Trophoblast cell (in vitro differentiated cells and primary cell): ENCODE measurements around the gene VEGFC.

ENCODE experiments used
- DNase-seq, 2 donors: peaks; one replicate each; pipeline ENCODE4 v3.0.0-alpha.2; 2016
- H2AFZ ChIP-seq: 2 replicates; pipeline ENCODE4 v1.6.1; 2013; ENCODE audit warnings: low read length, moderate library complexity, mild to moderate bottlenecking; ENCODE audit not compliant: insufficient read depth, poor library complexity
- H2AK5ac ChIP-seq: 2 replicates; pipeline ENCODE4 v1.6.1; 2013; ENCODE audit warnings: mild to moderate bottlenecking, low read length
- H2BK120ac ChIP-seq: 2 replicates; pipeline ENCODE4 v1.6.1; 2013; ENCODE audit warnings: low read length, mild to moderate bottlenecking, moderate library complexity; ENCODE audit not compliant: insufficient read depth, poor library complexity
- H2BK12ac ChIP-seq: 2 replicates; pipeline ENCODE4 v1.6.1; 2013; ENCODE audit warnings: mild to moderate bottlenecking, low read length, moderate library complexity
- H2BK5ac ChIP-seq: 2 replicates; pipeline ENCODE4 v1.6.1; 2013; ENCODE audit warnings: low read length, low read depth, moderate library complexity, mild to moderate bottlenecking; ENCODE audit not compliant: poor library complexity
- H3K14ac ChIP-seq: 2 replicates; pipeline ENCODE4 v1.6.1; 2013; ENCODE audit warnings: mild to moderate bottlenecking, low read length
- H3K18ac ChIP-seq: 2 replicates; pipeline ENCODE4 v1.6.1; 2013; ENCODE audit warnings: mild to moderate bottlenecking, low read length
- H3K23ac ChIP-seq: 2 replicates; pipeline ENCODE4 v1.6.1; 2013; ENCODE audit warnings: low read length
- H3K27ac ChIP-seq: 2 replicates; pipeline ENCODE4 v1.5.1; 2013; ENCODE audit warnings: low read depth, mild to moderate bottlenecking, inconsistent platforms, low read length, moderate library complexity
- H3K27me3 ChIP-seq: 2 replicates; pipeline ENCODE4 v1.6.1; 2013; ENCODE audit warnings: inconsistent platforms, mild to moderate bottlenecking, low read length, moderate library complexity; ENCODE audit not compliant: insufficient read depth
- H3K36me3 ChIP-seq, 2 experiments: 1 replicate in 1 of 2; 2 replicates in 1 of 2; pipeline ENCODE4 v1.6.1; 2013; ENCODE audit warnings: low read length in 2 of 2, mild to moderate bottlenecking in 2 of 2, moderate library complexity in 1 of 2; ENCODE audit not compliant: insufficient read depth in 2 of 2, control insufficient read depth in 1 of 2
- H3K4ac ChIP-seq: 2 replicates; pipeline ENCODE4 v1.6.1; 2013; ENCODE audit warnings: low read depth, mild to moderate bottlenecking, low read length, moderate library complexity
- H3K4me1 ChIP-seq, 2 experiments: 1 replicate in 1 of 2; 2 replicates in 1 of 2; pipeline ENCODE4 v1.6.1; 2013; ENCODE audit warnings: low read length in 2 of 2, mild to moderate bottlenecking in 2 of 2, moderate library complexity in 1 of 2; ENCODE audit not compliant: insufficient read depth in 2 of 2, control insufficient read depth in 1 of 2
- H3K4me2 ChIP-seq: 2 replicates; pipeline ENCODE4 v1.6.1; 2013; ENCODE audit warnings: inconsistent platforms, mild to moderate bottlenecking, low read length, moderate library complexity
- H3K4me3 ChIP-seq: 2 replicates; pipeline ENCODE4 v1.5.1; 2013; ENCODE audit warnings: mild to moderate bottlenecking, low read depth, low read length, inconsistent platforms
- H3K79me1 ChIP-seq: one replicate; pipeline ENCODE4 v1.6.1; 2013; ENCODE audit warnings: low read length
- H3K79me2 ChIP-seq: 2 replicates; pipeline ENCODE4 v1.6.1; 2013; ENCODE audit warnings: low read length, mild to moderate bottlenecking; ENCODE audit not compliant: control insufficient read depth, insufficient read depth, poor library complexity
- H3K9ac ChIP-seq: 2 replicates; pipeline ENCODE4 v1.6.1; 2013; ENCODE audit warnings: mild to moderate bottlenecking, low read length
- H3K9me3 ChIP-seq: 2 replicates; pipeline ENCODE4 v1.6.1; 2013; ENCODE audit warnings: low read depth, mild to moderate bottlenecking, control low read depth, inconsistent platforms, low read length; ENCODE audit not compliant: insufficient read depth
- H4K12ac ChIP-seq: 2 replicates; pipeline ENCODE4 v1.6.1; 2013; ENCODE audit warnings: low read depth, mild to moderate bottlenecking, low read length, moderate library complexity
- H4K8ac ChIP-seq: 2 replicates; pipeline ENCODE4 v1.6.1; 2013; ENCODE audit warnings: low read depth, mild to moderate bottlenecking, low read length, moderate library complexity
- H4K91ac ChIP-seq: one replicate; pipeline ENCODE4 v1.6.1; 2013; ENCODE audit warnings: low read depth, mild to moderate bottlenecking, low read length, moderate library complexity
- WGBS: extraction: QIAGEN DNeasy Blood & Tissue Kit; methylation state at CpG from one replicate; pipeline ENCODE4 v1.1.7; 2013; ENCODE audit warnings: missing lambda C conversion rate; ENCODE audit not compliant: insufficient read length, insufficient coverage; ENCODE audit errors: extremely low coverage; 5-methylcytosine and 5-hydroxymethylcytosine counted together

Gene VEGFC

DNA sequence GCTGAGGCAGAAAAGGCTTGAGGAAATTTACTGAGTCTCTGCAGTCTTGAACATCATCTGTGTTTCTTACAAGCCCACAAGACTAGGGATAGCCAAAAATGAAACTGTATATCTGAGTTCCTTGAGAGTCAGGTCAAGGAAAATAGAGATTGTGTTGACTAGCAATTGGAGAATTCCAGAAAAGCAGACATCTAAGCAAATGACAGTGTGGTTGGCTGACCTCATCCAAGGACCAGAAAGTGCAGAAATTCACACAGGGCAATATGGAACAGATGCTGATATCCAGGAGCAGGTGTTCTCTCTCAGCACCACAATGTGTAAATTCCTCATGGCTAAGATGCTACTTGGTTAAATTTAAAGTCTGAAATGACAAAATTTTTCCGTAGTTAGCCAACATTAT, 146.4 kb downstream of the VEGFC start:
- no peak overlapping the region for H2AK5ac ChIP-seq
- H3K9ac ChIP-seq, result no peak overlapping the region
- no peak overlapping the region for H4K8ac ChIP-seq
- no peaks in the 10 kb centered on the region for H3K79me2 ChIP-seq
- no peak overlapping the region for H3K27ac ChIP-seq
- H3K18ac ChIP-seq, result no peak overlapping the region
- H3K9me3 ChIP-seq, result no peaks in the 10 kb centered on the region
- no peak overlapping the region for H2BK120ac ChIP-seq
- no peak overlapping the region for H2BK12ac ChIP-seq
- no peak overlapping the region for H4K12ac ChIP-seq
- WGBS, result no CpG with 5 or more reads among the region's 1 CpG
- H2BK5ac ChIP-seq, result no peak overlapping the region
- DNase-seq, result no peak
- no peak overlapping the region for H3K4me2 ChIP-seq
- H3K4ac ChIP-seq, result no peak overlapping the region
- no peak overlapping the region for H3K23ac ChIP-seq
- H3K4me3 ChIP-seq, result no peak overlapping the region
- no peaks in the 10 kb centered on the region for H3K27me3 ChIP-seq
- H3K14ac ChIP-seq, result no peak overlapping the region
- H3K36me3 ChIP-seq, result no peaks in the 10 kb centered on the region
- H3K79me1 ChIP-seq, result no peaks in the 10 kb centered on the region
- H2AFZ ChIP-seq, result no peak overlapping the region
- H4K91ac ChIP-seq, result no peak overlapping the region
- no peaks in the 10 kb centered on the region for H3K4me1 ChIP-seq

GRCh38 chr4:176645246-176645960, 147.3 kb downstream of the VEGFC start:
- no peaks in the 10 kb centered on the region for H3K4me1 ChIP-seq

DNA sequence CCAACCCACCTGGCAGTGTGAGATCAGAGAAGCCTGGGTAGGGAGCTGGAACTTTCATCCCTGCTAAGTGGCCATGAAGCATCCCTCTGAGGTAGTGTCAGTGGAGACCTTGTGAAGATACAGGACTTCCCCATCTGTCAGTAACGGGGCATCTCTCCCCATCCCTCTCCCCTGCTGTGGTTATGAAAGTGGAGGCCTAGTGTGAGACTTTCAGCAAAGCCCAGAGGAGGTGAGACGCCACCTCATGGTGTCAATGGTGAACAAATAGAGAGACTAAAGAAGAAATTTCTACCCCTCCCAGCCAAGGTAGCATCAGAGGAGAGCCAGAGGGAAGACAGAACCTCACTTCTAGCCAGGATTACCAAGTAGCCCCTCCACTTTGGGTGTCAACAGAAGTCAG, 150.2 kb downstream of the VEGFC start:
- no peaks in the 10 kb centered on the region for H3K4me1 ChIP-seq
- no peak overlapping the region for H4K91ac ChIP-seq
- H3K4me2 ChIP-seq, result no peak overlapping the region
- H3K27ac ChIP-seq, result no peak overlapping the region
- no peak overlapping the region for H2BK5ac ChIP-seq
- no peak for DNase-seq
- no peak overlapping the region for H3K14ac ChIP-seq
- H3K9me3 ChIP-seq, result no peaks in the 10 kb centered on the region
- H3K18ac ChIP-seq, result no peak overlapping the region
- H3K4me3 ChIP-seq, result no peak overlapping the region
- H4K12ac ChIP-seq, result no peak overlapping the region
- no peaks in the 10 kb centered on the region for H3K79me2 ChIP-seq
- no peaks in the 10 kb centered on the region for H3K27me3 ChIP-seq
- WGBS, result no CpG with 5 or more reads among the region's 2 CpGs
- no peak overlapping the region for H3K4ac ChIP-seq
- H2BK120ac ChIP-seq, result no peak overlapping the region
- no peak overlapping the region for H2BK12ac ChIP-seq
- no peak overlapping the region for H3K23ac ChIP-seq
- H3K9ac ChIP-seq, result no peak overlapping the region
- H3K36me3 ChIP-seq, result no peaks in the 10 kb centered on the region
- H3K79me1 ChIP-seq, result no peaks in the 10 kb centered on the region
- H2AK5ac ChIP-seq, result no peak overlapping the region
- no peak overlapping the region for H2AFZ ChIP-seq
- no peak overlapping the region for H4K8ac ChIP-seq

More at GRCh38 chr4:176645246-176645960, 147.3 kb downstream of the VEGFC start:
- Histone ChIP-seq H3K23ac (no peak overlapping the region), H3K4ac (no peak overlapping the region), H3K18ac (no peak overlapping the region), H2AK5ac (no peak overlapping the region), H2AFZ (no peak overlapping the region), H2BK5ac (no peak overlapping the region), H3K27me3 (no peaks in the 10 kb centered on the region), H3K36me3 (no peaks in the 10 kb centered on the region), H3K4me3 (no peak overlapping the region), H3K79me2 (no peaks in the 10 kb centered on the region), H3K27ac (no peak overlapping the region), H3K9me3 (no peaks in the 10 kb centered on the region), H3K14ac (no peak overlapping the region), H4K91ac (no peak overlapping the region), H4K12ac (no peak overlapping the region), H2BK120ac (no peak overlapping the region), H2BK12ac (no peak overlapping the region), H4K8ac (no peak overlapping the region), H3K79me1 (no peaks in the 10 kb centered on the region), H3K9ac (no peak overlapping the region), H3K4me2 (no peak overlapping the region)
- no peak for DNase-seq
- WGBS, result no CpG with 5 or more reads among the region's 8 CpGs

GRCh38 chr4:176641237-176641636, 151.5 kb downstream of the VEGFC start:
- H4K12ac ChIP-seq, result no peak overlapping the region
- H3K36me3 ChIP-seq, result no peaks in the 10 kb centered on the region
- no peak overlapping the region for H2AK5ac ChIP-seq
- DNase-seq, result peak in 1 of 2 donors; percentile 4
- no peak overlapping the region for H4K8ac ChIP-seq
- H4K91ac ChIP-seq, result no peak overlapping the region
- no peak overlapping the region for H3K4ac ChIP-seq
- no peak overlapping the region for H2AFZ ChIP-seq
- no CpG with 5 or more reads among the region's 3 CpGs for WGBS
- H2BK5ac ChIP-seq, result no peak overlapping the region
- H3K14ac ChIP-seq, result no peak overlapping the region
- H3K27ac ChIP-seq, result no peak overlapping the region
- no peak overlapping the region for H3K9ac ChIP-seq
- no peaks in the 10 kb centered on the region for H3K4me1 ChIP-seq
- H2BK12ac ChIP-seq, result no peak overlapping the region
- H3K79me1 ChIP-seq, result no peaks in the 10 kb centered on the region
- no peak overlapping the region for H3K23ac ChIP-seq
- H2BK120ac ChIP-seq, result no peak overlapping the region
- H3K4me2 ChIP-seq, result no peak overlapping the region
- H3K18ac ChIP-seq, result no peak overlapping the region
- no peaks in the 10 kb centered on the region for H3K9me3 ChIP-seq
- no peaks in the 10 kb centered on the region for H3K79me2 ChIP-seq
- H3K27me3 ChIP-seq, result no peaks in the 10 kb centered on the region
- no peak overlapping the region for H3K4me3 ChIP-seq
